Coronary artery (tissue), 2 donors: Measurements from ENCODE around the gene VPS50.

Experiments
- DNase-seq: peaks from one replicate; pipeline ENCODE4 v3.0.0-alpha.2; 2017; ENCODE audit warnings: low spot score
- H3K27ac ChIP-seq, 2 donors: fragments of 200-600 bp; sonication (generic); one replicate each; pipeline ENCODE4 v1.5.1; 2016 to 2019
- H3K4me3 ChIP-seq: fragments of 200-600 bp; sonication (generic); 2 replicates; pipeline ENCODE4 v1.5.1; 2016; ENCODE audit warnings: mild to moderate bottlenecking, moderate library complexity
- TF ChIP-seq, protein P1 (sequence below): fragments of 200-600 bp; sonication (generic); IDR thresholded peaks from one replicate; pipeline ENCODE4 v1.5.1; 2019; ENCODE audit warnings: antibody characterized with exemption

The VPS50 gene

GRCh38 chr7:93298671-93299070 lies 66.5 kb downstream of the VPS50 start:
- TF ChIP-seq, protein P1, sequence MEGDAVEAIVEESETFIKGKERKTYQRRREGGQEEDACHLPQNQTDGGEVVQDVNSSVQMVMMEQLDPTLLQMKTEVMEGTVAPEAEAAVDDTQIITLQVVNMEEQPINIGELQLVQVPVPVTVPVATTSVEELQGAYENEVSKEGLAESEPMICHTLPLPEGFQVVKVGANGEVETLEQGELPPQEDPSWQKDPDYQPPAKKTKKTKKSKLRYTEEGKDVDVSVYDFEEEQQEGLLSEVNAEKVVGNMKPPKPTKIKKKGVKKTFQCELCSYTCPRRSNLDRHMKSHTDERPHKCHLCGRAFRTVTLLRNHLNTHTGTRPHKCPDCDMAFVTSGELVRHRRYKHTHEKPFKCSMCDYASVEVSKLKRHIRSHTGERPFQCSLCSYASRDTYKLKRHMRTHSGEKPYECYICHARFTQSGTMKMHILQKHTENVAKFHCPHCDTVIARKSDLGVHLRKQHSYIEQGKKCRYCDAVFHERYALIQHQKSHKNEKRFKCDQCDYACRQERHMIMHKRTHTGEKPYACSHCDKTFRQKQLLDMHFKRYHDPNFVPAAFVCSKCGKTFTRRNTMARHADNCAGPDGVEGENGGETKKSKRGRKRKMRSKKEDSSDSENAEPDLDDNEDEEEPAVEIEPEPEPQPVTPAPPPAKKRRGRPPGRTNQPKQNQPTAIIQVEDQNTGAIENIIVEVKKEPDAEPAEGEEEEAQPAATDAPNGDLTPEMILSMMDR: no peak
- Histone ChIP-seq H3K4me3 (no peak overlapping the region), H3K27ac (no peak overlapping the region)
- no peak for DNase-seq

GRCh38 chr7:93301736-93302135 lies 69.6 kb downstream of the VPS50 start:
- Histone ChIP-seq H3K4me3 (no peak overlapping the region), H3K27ac (no peak overlapping the region)
- TF ChIP-seq, protein P1: no peak
- no peak for DNase-seq

DNA sequence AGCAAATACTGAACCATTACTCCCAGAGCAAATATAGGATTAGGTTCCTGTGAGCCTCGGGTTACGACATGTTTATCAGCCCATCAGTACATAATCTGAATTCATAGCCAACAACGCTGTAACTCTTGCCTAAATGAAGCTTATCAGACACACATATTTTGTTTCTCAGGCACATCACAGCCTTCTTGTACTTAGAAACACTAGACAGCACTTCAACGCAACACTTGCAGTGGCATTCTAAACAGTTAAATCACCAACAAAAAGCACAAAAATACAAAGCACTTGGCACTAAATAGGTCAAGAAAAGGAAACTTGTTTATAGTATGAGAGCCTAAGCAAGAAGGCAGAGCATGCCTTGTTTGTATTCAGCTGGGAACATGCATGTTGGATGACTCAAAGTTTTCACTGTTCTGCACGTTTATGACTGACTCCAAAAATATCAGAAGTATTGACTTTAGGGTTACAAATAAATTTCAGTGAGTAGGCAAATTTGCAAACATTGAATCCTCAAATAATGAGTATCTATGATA lies 75.0 kb downstream of the VPS50 start:
- DNase-seq: no peak
- TF ChIP-seq, protein P1: no peak
- no peak overlapping the region for H3K4me3 ChIP-seq
- no peak overlapping the region for H3K27ac ChIP-seq

GRCh38 chr7:93307943-93308342 lies 75.8 kb downstream of the VPS50 start:
- TF ChIP-seq, protein P1: no peak
- Histone ChIP-seq H3K27ac (no peak overlapping the region), H3K4me3 (no peak overlapping the region)
- DNase-seq: no peak

- no peak overlapping the region for H3K4me3 ChIP-seq
- TF ChIP-seq, protein P1: no peak
- no peak for DNase-seq
These were observed 78.2 kb downstream of the VPS50 start for GRCh38 chr7:93310346-93310745.

DNA sequence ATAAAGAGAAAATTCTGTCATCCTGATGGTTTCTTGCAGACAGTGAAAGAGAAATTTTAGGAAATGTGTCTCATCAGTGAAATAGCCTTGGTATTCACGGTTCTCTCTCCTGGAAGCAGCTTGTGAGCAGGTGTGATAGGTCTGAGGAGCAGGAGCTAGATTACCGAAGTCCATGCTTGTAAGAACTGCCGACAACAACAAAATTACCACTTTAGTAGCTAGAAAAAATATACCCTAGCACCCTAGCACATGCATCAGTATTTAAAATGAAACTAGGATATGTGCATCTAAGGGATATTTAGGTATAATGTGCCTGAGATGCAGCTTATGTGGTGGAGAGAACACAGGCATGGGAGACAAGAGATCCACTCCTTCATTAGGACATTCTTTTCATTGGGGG lies 82.3 kb downstream of the VPS50 start:
- no peak overlapping the region for H3K4me3 ChIP-seq
- no peak overlapping the region for H3K27ac ChIP-seq
- TF ChIP-seq, protein P1: no peak
- DNase-seq: no peak

More at GRCh38 chr7:93310346-93310745, 78.2 kb downstream of the VPS50 start:
- no peak overlapping the region for H3K27ac ChIP-seq

DNA sequence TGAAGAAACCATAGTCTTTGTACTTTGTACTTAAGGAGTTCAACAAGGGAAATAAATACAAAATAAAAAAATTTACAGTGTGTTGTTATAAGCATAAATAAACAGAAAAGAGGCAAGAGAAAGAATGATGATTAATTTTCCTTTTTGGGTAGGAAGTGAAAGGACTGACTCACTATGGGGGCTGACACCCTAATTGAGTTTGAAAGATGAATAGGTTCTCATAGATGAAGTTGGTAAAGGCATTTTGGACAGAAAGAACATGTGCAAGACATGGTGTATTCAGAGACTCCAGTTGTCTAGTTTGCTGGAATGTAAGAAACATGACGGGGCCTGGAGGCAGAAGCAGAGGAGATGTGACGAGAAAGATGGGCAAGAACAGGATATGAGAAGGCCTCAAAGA lies 83.7 kb downstream of the VPS50 start:
- Histone ChIP-seq H3K27ac (no peak overlapping the region), H3K4me3 (no peak overlapping the region)
- no peak for DNase-seq
- TF ChIP-seq, protein P1: no peak
